Psoas muscle (tissue), 8 donors: ENCODE measurements around the gene EXOSC10. TPM values are rescaled to one million over a fixed set of nuclear protein-coding genes. Genes with fewer than 3 reads are reported as not detected.

Source experiments
- ATAC-seq, 4 donors: fragments of 200-7000 bp; cut with Tn5 transposase; one replicate each; pipeline ENCODE4 v1.9.1; 2020; ENCODE audit warnings: moderate library complexity in 3 of 4, mild to moderate bottlenecking in 2 of 4
- DNase-seq, 2 donors: peaks; one replicate each; pipeline ENCODE4 v3.0.0-alpha.2; 2020
- H3K27ac ChIP-seq: fragments of 200-600 bp; one replicate; pipeline ENCODE4 v1.8.0; 2022
- H3K27me3 ChIP-seq, 3 donors: fragments of 200-600 bp in 1 of 3; one replicate each; pipeline versions ENCODE4 v1.6.1 to v1.8.0; 2013 to 2022; ENCODE audit warnings: low read length in 2 of 3, mild to moderate bottlenecking in 2 of 3, moderate library complexity in 1 of 3; ENCODE audit not compliant: insufficient read depth in 3 of 3
- H3K36me3 ChIP-seq, 2 donors: fragments of 200-600 bp in 1 of 2; one replicate each; pipeline versions ENCODE4 v1.6.1 to v1.8.0; 2013 to 2022; ENCODE audit warnings: low read depth in 1 of 2, mild to moderate bottlenecking in 1 of 2, moderate library complexity in 1 of 2; ENCODE audit not compliant: insufficient read depth in 1 of 2
- H3K4me1 ChIP-seq: fragments of 200-600 bp; one replicate; pipeline ENCODE4 v1.8.0; 2022
- H3K4me3 ChIP-seq: fragments of 200-600 bp; one replicate; pipeline ENCODE4 v1.8.0; 2022; ENCODE audit warnings: mild to moderate bottlenecking
- H3K9me3 ChIP-seq: fragments of 200-600 bp; one replicate; pipeline ENCODE4 v1.8.0; 2022
- WGBS, 3 donors: extraction: QIAGEN DNeasy Blood & Tissue Kit; methylation state at CpG; one replicate each; pipeline versions ENCODE4 v1.1.6 to v1.1.7; 2013; 5-methylcytosine and 5-hydroxymethylcytosine counted together
- intact Hi-C, 2 donors: fragments of 100-400 bp; cut with DNase I; formaldehyde crosslinking; loops; one replicate each; pipeline versions ENCODE4 v1.11.0 to v1.14.2; 2022
- long read RNA-seq, 2 donors: library from polyadenylated mRNA; unstranded; transcript quantifications; one replicate each; pipeline ENCODE4 v2.0.0, GENCODE V29; 2021
- polyA plus RNA-seq, 3 donors: library from polyadenylated mRNA; stranded (reverse); fragments of 200-250 nt; gene quantifications; one replicate each; pipeline ENCODE4 v1.2.3, GENCODE V29; 2013
- total RNA-seq, 4 donors: library from RNA; stranded (reverse); fragmentation: NEBNext Ultra II Directional in 2 of 4; extraction: Animal tissue kit (Norgen Biotek cat#: 25700) in 2 of 4; gene quantifications; one replicate each; pipeline versions ENCODE4 v1.2.1 to v1.2.4, GENCODE V29; 2021 to 2023
- TF ChIP-seq, protein P1 (sequence below): fragments of 200-600 bp; IDR thresholded peaks from one replicate; pipeline ENCODE4 v1.8.0; 2022; ENCODE audit warnings: antibody characterized with exemption
- donor health status: healthy with polysubstance abuse.
- donor health status: DM: no; HTN: no; CAD: no; lungs with moderate emphysema.
- donor health status: Bipolar disorder and iron deficiency.
- donor health status: healthy.
- donor health status: DM: yes; HTN: yes; CAD: no.
- donor health status: DM: no; HTN: no; CAD: no.
- donor health status: DM: no; HTN: no; CAD: no.
- donor health status: DM: yes; HTN: yes; CAD: no.

Gene EXOSC10
- 10 to 100 TPM; 16.3 to 34.8 (median 25.7) TPM for total RNA-seq
- 10 to 100 TPM; 25.7 to 39.1 (median 30.8) TPM for polyA plus RNA-seq
- long read RNA-seq, donor 1, transcript EXOSC10-202 (25 exons, 2,808 nt), result major isoform, 11 of 12 reads
- long read RNA-seq, donor 1, partial matches to known transcripts, result 1 of 12 reads
- long read RNA-seq, donor 1, other reads (novel, unspliced or antisense), result 0 of 12 reads
- long read RNA-seq, donor 2, transcript EXOSC10-202 (25 exons, 2,808 nt), result major isoform, 38 of 56 reads
- long read RNA-seq, donor 2, partial matches to known transcripts, result 10 of 56 reads
- long read RNA-seq, donor 2, other reads (novel, unspliced or antisense), result 8 of 56 reads

DNA sequence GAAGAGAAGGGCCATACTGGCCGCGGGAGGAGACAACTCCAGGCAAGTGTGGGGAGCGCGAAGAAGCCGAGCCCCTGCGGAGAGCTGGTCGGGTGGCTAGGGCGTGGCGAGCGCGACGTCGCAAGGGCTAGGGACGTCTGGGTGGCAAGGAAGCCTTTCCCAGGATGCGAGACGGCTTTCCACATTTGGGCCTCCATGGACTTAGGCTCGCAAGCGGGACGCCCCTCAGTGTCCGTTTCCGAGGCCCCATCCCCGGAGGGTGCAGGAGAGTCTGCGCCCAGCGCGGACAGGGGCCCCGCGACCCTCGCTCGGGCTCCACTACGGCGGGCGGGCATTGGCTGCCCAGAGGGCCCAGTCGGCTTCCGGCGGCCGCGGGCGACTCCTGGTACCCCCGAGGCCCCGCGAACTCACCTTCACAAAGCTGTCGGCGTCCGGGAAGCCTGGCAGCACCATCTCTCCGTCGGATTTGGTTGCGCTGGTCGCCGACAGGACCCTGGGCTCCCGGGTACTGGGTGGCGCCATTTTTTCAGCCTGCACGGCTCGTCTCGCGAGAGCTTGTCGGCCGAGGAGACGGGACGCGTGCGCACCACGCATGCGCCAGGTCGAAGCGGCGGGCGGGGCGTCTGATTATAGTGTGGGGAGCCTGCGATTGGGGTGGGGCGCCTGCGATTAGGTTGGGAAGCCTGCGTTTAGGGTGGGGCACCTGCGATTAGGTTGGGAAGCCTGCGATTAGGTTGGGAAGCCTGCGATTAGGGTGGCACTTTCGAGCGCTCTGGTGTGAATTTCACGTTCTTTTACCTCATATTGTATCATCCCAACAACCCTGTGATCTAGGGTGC, at the start of gene EXOSC10:
Gene EXOSC10 (minus strand): TSS at position 560 of the 839 bp plus-strand sequence. CDS start 38 bp downstream, at position 522.
- H3K36me3 ChIP-seq, result peaks cover 2 to 35% of the 10 kb centered on the region in 2 donors
- peak; percentile 97 to 100 (median 99) for ATAC-seq
- H3K27ac ChIP-seq, result peak within 1 kb of the TSS; percentile 82
- H3K27me3 ChIP-seq, result no peaks in the 10 kb centered on the region
- TF ChIP-seq, protein P1, sequence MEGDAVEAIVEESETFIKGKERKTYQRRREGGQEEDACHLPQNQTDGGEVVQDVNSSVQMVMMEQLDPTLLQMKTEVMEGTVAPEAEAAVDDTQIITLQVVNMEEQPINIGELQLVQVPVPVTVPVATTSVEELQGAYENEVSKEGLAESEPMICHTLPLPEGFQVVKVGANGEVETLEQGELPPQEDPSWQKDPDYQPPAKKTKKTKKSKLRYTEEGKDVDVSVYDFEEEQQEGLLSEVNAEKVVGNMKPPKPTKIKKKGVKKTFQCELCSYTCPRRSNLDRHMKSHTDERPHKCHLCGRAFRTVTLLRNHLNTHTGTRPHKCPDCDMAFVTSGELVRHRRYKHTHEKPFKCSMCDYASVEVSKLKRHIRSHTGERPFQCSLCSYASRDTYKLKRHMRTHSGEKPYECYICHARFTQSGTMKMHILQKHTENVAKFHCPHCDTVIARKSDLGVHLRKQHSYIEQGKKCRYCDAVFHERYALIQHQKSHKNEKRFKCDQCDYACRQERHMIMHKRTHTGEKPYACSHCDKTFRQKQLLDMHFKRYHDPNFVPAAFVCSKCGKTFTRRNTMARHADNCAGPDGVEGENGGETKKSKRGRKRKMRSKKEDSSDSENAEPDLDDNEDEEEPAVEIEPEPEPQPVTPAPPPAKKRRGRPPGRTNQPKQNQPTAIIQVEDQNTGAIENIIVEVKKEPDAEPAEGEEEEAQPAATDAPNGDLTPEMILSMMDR, result no peak
- 0 to 1% (median 1%) methylated on average over 78 of the region's 78 CpGs for WGBS, 3 donors
- intact Hi-C loops, result loop anchor here in 1 of 2 donors (5.0 kb wide), 1 partner anchor 53 kb away; no protein-coding TSS in a partner anchor
- no peaks in the 10 kb centered on the region for H3K9me3 ChIP-seq
- peak within 1 kb of the TSS; percentile 99 for H3K4me3 ChIP-seq
- peaks cover 11% of the 10 kb centered on the region for H3K4me1 ChIP-seq
- peak; percentile 94 to 97 for DNase-seq

DNA sequence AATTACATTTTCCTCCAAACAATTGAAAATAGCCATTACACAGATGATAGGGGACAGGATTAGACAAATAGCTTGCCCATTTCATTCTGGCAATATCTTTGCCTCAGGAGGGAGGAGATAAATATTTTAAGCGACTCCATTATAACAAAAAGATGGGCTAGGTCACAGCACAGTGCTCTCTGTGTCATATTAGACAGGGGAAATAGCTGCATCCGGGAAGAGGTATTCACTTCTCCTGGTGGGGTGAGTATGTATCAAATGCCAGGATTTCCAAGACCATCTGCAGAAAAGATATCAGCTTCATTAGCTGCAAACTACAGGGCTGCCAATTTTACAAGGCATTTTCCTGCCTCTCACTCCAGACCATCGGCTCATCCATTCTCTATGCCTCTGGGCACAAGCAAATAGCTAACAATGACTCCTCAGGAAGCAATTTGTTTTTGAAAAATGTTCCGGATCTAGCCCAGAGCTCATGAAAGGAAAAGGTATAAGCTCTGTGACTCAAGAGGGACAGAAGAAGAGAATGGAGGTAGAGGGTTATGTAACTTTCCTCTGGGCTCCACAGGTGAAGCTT, 47.6 kb upstream of the EXOSC10 start:
- Histone ChIP-seq H3K27ac (no peak overlapping the region), H3K27me3 (no peaks in the 10 kb centered on the region), H3K36me3 (peaks cover 14 to 77% of the 10 kb centered on the region in 2 donors), H3K9me3 (no peaks in the 10 kb centered on the region), H3K4me3 (no peak overlapping the region), H3K4me1 (peaks cover 6% of the 10 kb centered on the region)
- DNase-seq, result no peak
- intact Hi-C loops, result no loop called here
- ATAC-seq, result no peak
- 65 to 74% (median 69%) methylated on average over 4 of the region's 4 CpGs for WGBS, 3 donors
- TF ChIP-seq, protein P1, result no peak

DNA sequence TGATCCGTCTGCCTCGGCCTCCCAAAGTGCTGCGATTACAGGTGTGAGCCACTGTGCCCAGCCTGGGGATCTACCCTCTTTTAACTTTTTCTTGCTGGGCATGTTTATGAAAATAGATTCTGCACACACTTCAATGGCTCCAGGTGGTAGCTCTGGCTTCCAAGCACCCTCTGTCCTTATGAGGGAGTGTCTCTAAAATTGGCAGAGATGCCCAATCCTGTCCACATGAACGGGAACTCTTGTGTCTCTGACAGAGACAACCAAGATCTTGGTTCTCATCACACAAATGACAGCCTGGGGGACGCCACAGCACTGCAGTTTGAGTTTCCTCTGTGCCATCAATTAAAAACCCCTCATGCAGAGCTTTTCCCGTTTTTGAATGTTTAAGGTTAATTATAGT, 46.1 kb upstream of the EXOSC10 start:
- TF ChIP-seq, protein P1, result no peak
- Histone ChIP-seq H3K9me3 (no peaks in the 10 kb centered on the region), H3K27me3 (no peaks in the 10 kb centered on the region), H3K36me3 (peaks cover 14 to 74% of the 10 kb centered on the region in 2 donors), H3K4me3 (no peak overlapping the region), H3K27ac (no peak overlapping the region), H3K4me1 (peaks cover 6% of the 10 kb centered on the region)
- WGBS, 3 donors, result 90 to 97% (median 91%) methylated on average over 6 of the region's 6 CpGs
- ATAC-seq, result no peak
- intact Hi-C loops, result no loop called here
- no peak for DNase-seq

DNA sequence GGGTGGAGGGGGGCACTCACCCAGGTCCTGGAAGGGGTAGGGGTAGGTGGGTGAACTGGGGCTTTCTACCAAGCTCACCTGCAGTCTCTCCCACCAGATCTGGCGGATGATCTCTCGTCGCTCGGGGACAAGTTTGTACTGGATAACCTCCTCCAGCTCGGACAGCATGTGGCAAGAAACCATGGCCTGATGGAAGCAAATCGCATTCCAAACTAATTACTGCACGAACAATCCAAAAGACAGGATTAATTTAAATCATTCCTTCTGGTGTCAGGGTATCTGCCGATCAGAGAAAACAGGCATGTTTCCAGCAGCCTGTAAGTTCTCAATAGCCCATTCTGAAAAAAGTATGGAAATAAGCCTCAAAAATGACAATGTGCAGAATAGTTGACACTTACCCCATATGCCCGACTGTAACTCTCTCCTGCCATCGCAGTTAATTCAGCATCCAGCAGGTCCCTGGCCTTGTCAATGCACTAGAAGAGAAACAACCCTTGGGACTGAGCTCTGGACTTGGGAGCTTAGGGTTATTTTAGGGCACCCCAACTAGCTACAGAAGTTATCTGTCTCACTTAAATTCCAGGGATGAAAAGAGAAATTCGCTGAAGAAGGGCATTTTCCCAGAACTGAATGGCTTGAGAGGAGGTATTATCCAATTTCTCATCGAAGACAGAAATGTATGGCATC, 45.0 kb upstream of the EXOSC10 start:
- Histone ChIP-seq H3K9me3 (no peaks in the 10 kb centered on the region), H3K27me3 (no peaks in the 10 kb centered on the region), H3K27ac (no peak overlapping the region), H3K36me3 (peaks cover 14 to 77% of the 10 kb centered on the region in 2 donors), H3K4me3 (no peak overlapping the region), H3K4me1 (peaks cover 6% of the 10 kb centered on the region)
- no peak for DNase-seq
- intact Hi-C loops, result no loop called here
- TF ChIP-seq, protein P1, result no peak
- ATAC-seq, result peak in 1 of 4 donors; percentile 21
- WGBS, 3 donors, result 75 to 83% (median 76%) methylated on average over 12 of the region's 12 CpGs
